Measurements from ENCODE around the gene ZNF24.

ZNF24 gene

DNA sequence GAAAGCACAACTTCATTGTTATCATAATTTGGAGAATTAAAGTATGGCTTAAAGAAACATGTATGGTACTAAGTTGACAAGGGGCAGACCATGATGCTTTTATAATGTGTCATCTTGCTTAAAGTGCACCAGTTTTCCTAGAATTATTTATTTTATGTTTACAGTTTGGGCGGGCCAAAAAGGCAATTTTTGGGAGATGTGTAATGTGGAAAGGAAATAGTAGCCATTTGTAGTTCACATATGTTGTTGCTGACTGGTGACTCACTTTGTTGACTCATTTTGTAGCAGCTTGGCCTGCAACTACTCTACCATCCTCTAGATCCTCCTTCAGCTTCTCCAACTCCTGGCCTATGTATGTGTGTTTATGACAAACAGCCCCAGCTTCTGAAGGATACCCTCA, 61.9 kb downstream of the ZNF24 start:
- TF ChIP-seq, protein P1, sequence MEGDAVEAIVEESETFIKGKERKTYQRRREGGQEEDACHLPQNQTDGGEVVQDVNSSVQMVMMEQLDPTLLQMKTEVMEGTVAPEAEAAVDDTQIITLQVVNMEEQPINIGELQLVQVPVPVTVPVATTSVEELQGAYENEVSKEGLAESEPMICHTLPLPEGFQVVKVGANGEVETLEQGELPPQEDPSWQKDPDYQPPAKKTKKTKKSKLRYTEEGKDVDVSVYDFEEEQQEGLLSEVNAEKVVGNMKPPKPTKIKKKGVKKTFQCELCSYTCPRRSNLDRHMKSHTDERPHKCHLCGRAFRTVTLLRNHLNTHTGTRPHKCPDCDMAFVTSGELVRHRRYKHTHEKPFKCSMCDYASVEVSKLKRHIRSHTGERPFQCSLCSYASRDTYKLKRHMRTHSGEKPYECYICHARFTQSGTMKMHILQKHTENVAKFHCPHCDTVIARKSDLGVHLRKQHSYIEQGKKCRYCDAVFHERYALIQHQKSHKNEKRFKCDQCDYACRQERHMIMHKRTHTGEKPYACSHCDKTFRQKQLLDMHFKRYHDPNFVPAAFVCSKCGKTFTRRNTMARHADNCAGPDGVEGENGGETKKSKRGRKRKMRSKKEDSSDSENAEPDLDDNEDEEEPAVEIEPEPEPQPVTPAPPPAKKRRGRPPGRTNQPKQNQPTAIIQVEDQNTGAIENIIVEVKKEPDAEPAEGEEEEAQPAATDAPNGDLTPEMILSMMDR (IDR thresholded peaks at IDR 0.05; ENCODE audit: low read depth, low read length): no peak
- no peak overlapping the region for H3K4me3 ChIP-seq (ENCODE audit: low read depth, low read length)

All from WI38 (cell line).